GM12878 (cell line): ENCODE results near the gene CD93. TPM values are rescaled to one million over a fixed set of nuclear protein-coding genes. Genes with fewer than 3 reads are reported as not detected.

Experiments used
- ATAC-seq: fragments of 200-7000 bp; cut with Tn5 transposase; 3 replicates; pipeline ENCODE4 v1.9.1; 2020; ENCODE audit warnings: mild to moderate bottlenecking, moderate library complexity
- BruUV-seq: library from RNA; stranded (reverse); fragments of 400-500 nt; replicated peaks from 2 replicates; lab custom pipeline; 2021; lab: Mats Ljungman, UMichigan
- CTCF ChIA-PET: fragments of 300-600 bp; sonication (Branson Sonifier 250); formaldehyde crosslinking; extraction: SDS; loops from one replicate; lab custom pipeline; 2021; ENCODE audit warnings: inconsistent platforms; lab: Yijun Ruan, JAX
- POLR2A ChIA-PET: fragments of 350-600 bp; formaldehyde crosslinking; extraction: SDS; loops from one replicate; lab custom pipeline; 2021; ENCODE audit warnings: inconsistent platforms; lab: Charles Lee
- RAD21 ChIA-PET: fragments of 300-600 bp; sonication (Branson Sonifier 250); formaldehyde crosslinking; loops from one replicate; lab custom pipeline; 2023; ENCODE audit warnings: antibody characterized with exemption; ENCODE audit not compliant: unreplicated experiment; lab: Charles Lee
- SMC1A ChIA-PET: fragments of 300-600 bp; sonication (Branson Sonifier 250); formaldehyde crosslinking; loops from one replicate; lab custom pipeline; 2023; ENCODE audit not compliant: unreplicated experiment, uncharacterized antibody; lab: Charles Lee
- DNase-seq: peaks from one replicate; pipeline ENCODE4 v3.0.0-alpha.2; 2011; ENCODE audit warnings: low read depth, low spot score
- FAIRE-seq: peaks from 3 replicates; lab custom pipeline; 2011; peaks lifted over from hg19 to GRCh38; lab: Jason Lieb, UNC
- H2AFZ ChIP-seq: 2 replicates; pipeline ENCODE4 v1.6.0; 2011; ENCODE audit warnings: low read depth, low read length, control low read depth; ENCODE audit not compliant: control insufficient read depth
- H3K27ac ChIP-seq: 2 replicates; pipeline ENCODE4 v1.5.1; 2011; ENCODE audit warnings: control low read depth; ENCODE audit not compliant: control insufficient read depth, insufficient read depth
- H3K27me3 ChIP-seq, 2 experiments: replicated peaks in 1 of 2; 2 replicates each; pipeline versions ENCODE4 v1.6.0 to v1.6.1; 2011; ENCODE audit warnings: low read length in 1 of 2; ENCODE audit not compliant: control insufficient read depth in 2 of 2, insufficient read depth in 2 of 2
- H3K36me3 ChIP-seq, 2 experiments: 2 replicates each; pipeline ENCODE4 v1.5.1; 2011; ENCODE audit warnings: low read length in 1 of 2; ENCODE audit not compliant: control insufficient read depth in 2 of 2, insufficient read depth in 2 of 2
- H3K4me1 ChIP-seq: 2 replicates; pipeline ENCODE4 v1.6.1; 2011; ENCODE audit warnings: mild to moderate bottlenecking, low read length, moderate library complexity, mixed read lengths; ENCODE audit not compliant: control insufficient read depth, insufficient read depth
- H3K4me2 ChIP-seq: 2 replicates; pipeline ENCODE4 v1.6.0; 2011; ENCODE audit warnings: control low read depth; ENCODE audit not compliant: control insufficient read depth, insufficient read depth
- H3K4me3 ChIP-seq: fragments of 200-600 bp; sonication (generic); 2 replicates; pipeline ENCODE4 v1.5.1; 2016
- H3K79me2 ChIP-seq: 2 replicates; pipeline ENCODE4 v1.6.0; 2011; ENCODE audit warnings: low read length; ENCODE audit not compliant: control insufficient read depth, insufficient read depth
- H3K9ac ChIP-seq: 2 replicates; pipeline ENCODE4 v1.8.0; 2011; ENCODE audit warnings: low read length, control low read depth, mixed read lengths; ENCODE audit not compliant: control insufficient read depth, insufficient read depth
- H3K9me3 ChIP-seq: replicated peaks from 3 replicates; pipeline ENCODE4 v1.5.1; 2011; ENCODE audit warnings: mild to moderate bottlenecking, low read length; ENCODE audit not compliant: control insufficient read depth, insufficient read depth
- H4K20me1 ChIP-seq: 2 replicates; pipeline ENCODE4 v1.6.0; 2011; ENCODE audit not compliant: control insufficient read depth, insufficient read depth
- ATF7 ChIP-seq: fragments of 450-650 bp; IDR thresholded peaks from 2 replicates; pipeline ENCODE4 v1.6.1; 2016; ENCODE audit warnings: low read depth, mild to moderate bottlenecking
- CBX5 ChIP-seq: sonication (generic); IDR thresholded peaks from 2 replicates; pipeline ENCODE4 v1.6.1; 2016; ENCODE audit warnings: low read depth, moderate library complexity, mild to moderate bottlenecking, inconsistent platforms
- CREM ChIP-seq: IDR thresholded peaks from 2 replicates; pipeline ENCODE4 v1.6.1; 2014; ENCODE audit warnings: antibody characterized with exemption, low read depth
- IKZF2 ChIP-seq, 2 experiments: fragments of 450-650 bp; IDR thresholded peaks; 2 replicates each; pipeline ENCODE4 v1.6.1; 2017; ENCODE audit warnings: mild to moderate bottlenecking in 2 of 2, moderate library complexity in 2 of 2
- KAT2A ChIP-seq: conservative IDR thresholded peaks from 2 replicates; pipeline ENCODE4 v1.6.1; 2011; ENCODE audit warnings: low read depth, low read length; ENCODE audit not compliant: control insufficient read depth
- MYB ChIP-seq: fragments of 150-350 bp; IDR thresholded peaks from 2 replicates; pipeline ENCODE4 v1.6.1; 2014; ENCODE audit warnings: mild to moderate bottlenecking, low read depth, low read length, borderline replicate concordance
- NBN ChIP-seq: fragments of 450-650 bp; IDR thresholded peaks from 2 replicates; pipeline ENCODE4 v1.6.1; 2016
- NFIC ChIP-seq: IDR thresholded peaks from 2 replicates; pipeline ENCODE4 v1.6.1; 2012; ENCODE audit warnings: low read depth, mild to moderate bottlenecking, inconsistent platforms, low read length, moderate library complexity
- PML ChIP-seq: IDR thresholded peaks from 2 replicates; pipeline ENCODE4 v1.6.1; 2012; ENCODE audit warnings: low read length, inconsistent platforms
- SP1 ChIP-seq: IDR thresholded peaks from one replicate; pipeline ENCODE4 v1.6.1; 2011; ENCODE audit warnings: low read depth, low read length
- SREBF2 ChIP-seq: IDR thresholded peaks from 2 replicates; pipeline ENCODE4 v1.6.1; 2012; ENCODE audit warnings: mild to moderate bottlenecking, low read length
- ZBED1 ChIP-seq: IDR thresholded peaks from 2 replicates; pipeline ENCODE4 v1.6.1; 2016; ENCODE audit warnings: borderline replicate concordance
- WGBS: methylation state at CpG from one replicate; pipeline ENCODE4 v1.1.6; 2016; ENCODE audit warnings: low lambda C conversion rate; ENCODE audit not compliant: insufficient replicate concordance, insufficient coverage; ENCODE audit errors: missing lambda C conversion rate; 5-methylcytosine and 5-hydroxymethylcytosine counted together
- in situ Hi-C: fragments of 300-500 bp; cut with MboI; formaldehyde crosslinking; loops from 9 replicates; pipeline ENCODE4 v1.14.3; 2018; ENCODE audit warnings: mixed read lengths
- intact Hi-C: fragments of 100-400 bp; cut with micrococcal nuclease; formaldehyde crosslinking; loops from one replicate; pipeline ENCODE4 v1.14.2; 2022; ENCODE audit not compliant: unreplicated experiment
- polyA plus RNA-seq, 11 experiments: library from polyadenylated mRNA; depleted of rRNA in 4 of 11; unstranded in 6 of 11; stranded (reverse) in 5 of 11; fragments of >200 nt; fragmentation: Nextera tagmentation in 4 of 11; fragmentation: Illumina TruSeq in 1 of 11; extraction: Ambion mirVana in 4 of 11; extraction: Trizol in 1 of 11; gene quantifications; 1 replicate in 1 of 11; 2 replicates in 10 of 11; pipeline versions ENCODE4 v1.2.1 to v1.2.3, GENCODE V29; 2011 to 2016; ENCODE audit warnings: inconsistent platforms in 2 of 11, missing spikeins in 2 of 11, low read depth in 1 of 11
- total RNA-seq, 4 experiments: library from RNA; depleted of rRNA in 3 of 4; stranded (reverse); fragments of >200 nt in 3 of 4; fragmentation: Illumina TruSeq in 1 of 4; extraction: Trizol in 1 of 4; gene quantifications; 2 replicates each; pipeline versions ENCODE4 v1.2.1 to v1.2.3, GENCODE V29; 2013 to 2021
- TF ChIP-seq, protein P1 (sequence below): fragments of 450-650 bp; IDR thresholded peaks from 2 replicates; pipeline ENCODE4 v1.6.1; 2017; ENCODE audit warnings: antibody characterized with exemption, mild to moderate bottlenecking, moderate library complexity
- TF ChIP-seq, protein P2 (sequence below): fragments of 450-650 bp; formaldehyde crosslinking; IDR thresholded peaks from 2 replicates; pipeline ENCODE4 v1.4.0; 2020; ENCODE audit warnings: mild to moderate bottlenecking, moderate library complexity
- TF ChIP-seq, protein P3 (sequence below): IDR thresholded peaks from 2 replicates; pipeline ENCODE4 v1.6.1; 2012; ENCODE audit warnings: low read depth, low read length, improper control_type of control experiment
- TF ChIP-seq, protein P4 (sequence below), 3 experiments: IDR thresholded peaks in 2 of 3; conservative IDR thresholded peaks in 1 of 3; 2 replicates each; pipeline ENCODE4 v1.5.1; 2011; ENCODE audit warnings: low read depth in 3 of 3, low read length in 3 of 3, mild to moderate bottlenecking in 3 of 3, control low read depth in 2 of 3, moderate library complexity in 2 of 3, inconsistent platforms in 1 of 3, mixed read lengths in 1 of 3; ENCODE audit not compliant: control insufficient read depth in 2 of 3, insufficient read depth in 1 of 3; ENCODE audit errors: extremely low read depth in 1 of 3

The CD93 gene
- total and polyA plus RNA-seq, 10 of the 15 experiments (the other 5 are each of a cell fraction or from before 2014, with no cell fraction given), result 0.20 to 2.7 (median 0.92) TPM

DNA sequence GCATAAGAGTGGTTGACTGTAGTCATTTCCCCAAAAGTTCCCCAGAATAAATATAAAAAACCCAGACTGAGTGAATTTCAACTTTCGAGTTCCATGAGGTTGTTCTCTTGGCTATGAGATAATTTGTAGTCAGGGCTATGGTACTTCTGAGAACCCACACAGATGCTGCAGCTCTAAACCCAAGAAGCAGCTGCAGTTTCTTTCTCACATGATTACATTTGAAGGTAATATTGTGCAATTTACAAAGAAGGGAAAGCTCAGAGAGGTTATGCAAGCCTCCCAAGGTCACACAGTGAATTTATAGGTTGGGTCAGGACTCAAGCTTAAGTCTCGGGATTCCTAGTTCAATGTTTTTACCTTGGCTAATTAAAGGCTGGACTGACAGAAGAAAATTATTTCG lies 29.7 kb upstream of the CD93 start:
- no peak overlapping the region for H3K9ac ChIP-seq
- TF ChIP-seq, protein P1, sequence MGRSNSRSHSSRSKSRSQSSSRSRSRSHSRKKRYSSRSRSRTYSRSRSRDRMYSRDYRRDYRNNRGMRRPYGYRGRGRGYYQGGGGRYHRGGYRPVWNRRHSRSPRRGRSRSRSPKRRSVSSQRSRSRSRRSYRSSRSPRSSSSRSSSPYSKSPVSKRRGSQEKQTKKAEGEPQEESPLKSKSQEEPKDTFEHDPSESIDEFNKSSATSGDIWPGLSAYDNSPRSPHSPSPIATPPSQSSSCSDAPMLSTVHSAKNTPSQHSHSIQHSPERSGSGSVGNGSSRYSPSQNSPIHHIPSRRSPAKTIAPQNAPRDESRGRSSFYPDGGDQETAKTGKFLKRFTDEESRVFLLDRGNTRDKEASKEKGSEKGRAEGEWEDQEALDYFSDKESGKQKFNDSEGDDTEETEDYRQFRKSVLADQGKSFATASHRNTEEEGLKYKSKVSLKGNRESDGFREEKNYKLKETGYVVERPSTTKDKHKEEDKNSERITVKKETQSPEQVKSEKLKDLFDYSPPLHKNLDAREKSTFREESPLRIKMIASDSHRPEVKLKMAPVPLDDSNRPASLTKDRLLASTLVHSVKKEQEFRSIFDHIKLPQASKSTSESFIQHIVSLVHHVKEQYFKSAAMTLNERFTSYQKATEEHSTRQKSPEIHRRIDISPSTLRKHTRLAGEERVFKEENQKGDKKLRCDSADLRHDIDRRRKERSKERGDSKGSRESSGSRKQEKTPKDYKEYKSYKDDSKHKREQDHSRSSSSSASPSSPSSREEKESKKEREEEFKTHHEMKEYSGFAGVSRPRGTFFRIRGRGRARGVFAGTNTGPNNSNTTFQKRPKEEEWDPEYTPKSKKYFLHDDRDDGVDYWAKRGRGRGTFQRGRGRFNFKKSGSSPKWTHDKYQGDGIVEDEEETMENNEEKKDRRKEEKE, result no peak
- TF ChIP-seq SP1 (no peak), ZBED1 (peak; percentile 74; the same call in 1 of the 2 replicates), NFIC (peak; percentile 91), ATF7 (peak; percentile 57), KAT2A (no peak), CREM (peak; percentile 68), SREBF2 (no peak), MYB (no peak), IKZF2 (IDR thresholded peaks at IDR 0.05) (no peak), PML (no peak), CBX5 (0 out of 2 replicates have a peak, but pooled peaks have one; percentile 46), NBN (no peak)
- TF ChIP-seq, protein P2, sequence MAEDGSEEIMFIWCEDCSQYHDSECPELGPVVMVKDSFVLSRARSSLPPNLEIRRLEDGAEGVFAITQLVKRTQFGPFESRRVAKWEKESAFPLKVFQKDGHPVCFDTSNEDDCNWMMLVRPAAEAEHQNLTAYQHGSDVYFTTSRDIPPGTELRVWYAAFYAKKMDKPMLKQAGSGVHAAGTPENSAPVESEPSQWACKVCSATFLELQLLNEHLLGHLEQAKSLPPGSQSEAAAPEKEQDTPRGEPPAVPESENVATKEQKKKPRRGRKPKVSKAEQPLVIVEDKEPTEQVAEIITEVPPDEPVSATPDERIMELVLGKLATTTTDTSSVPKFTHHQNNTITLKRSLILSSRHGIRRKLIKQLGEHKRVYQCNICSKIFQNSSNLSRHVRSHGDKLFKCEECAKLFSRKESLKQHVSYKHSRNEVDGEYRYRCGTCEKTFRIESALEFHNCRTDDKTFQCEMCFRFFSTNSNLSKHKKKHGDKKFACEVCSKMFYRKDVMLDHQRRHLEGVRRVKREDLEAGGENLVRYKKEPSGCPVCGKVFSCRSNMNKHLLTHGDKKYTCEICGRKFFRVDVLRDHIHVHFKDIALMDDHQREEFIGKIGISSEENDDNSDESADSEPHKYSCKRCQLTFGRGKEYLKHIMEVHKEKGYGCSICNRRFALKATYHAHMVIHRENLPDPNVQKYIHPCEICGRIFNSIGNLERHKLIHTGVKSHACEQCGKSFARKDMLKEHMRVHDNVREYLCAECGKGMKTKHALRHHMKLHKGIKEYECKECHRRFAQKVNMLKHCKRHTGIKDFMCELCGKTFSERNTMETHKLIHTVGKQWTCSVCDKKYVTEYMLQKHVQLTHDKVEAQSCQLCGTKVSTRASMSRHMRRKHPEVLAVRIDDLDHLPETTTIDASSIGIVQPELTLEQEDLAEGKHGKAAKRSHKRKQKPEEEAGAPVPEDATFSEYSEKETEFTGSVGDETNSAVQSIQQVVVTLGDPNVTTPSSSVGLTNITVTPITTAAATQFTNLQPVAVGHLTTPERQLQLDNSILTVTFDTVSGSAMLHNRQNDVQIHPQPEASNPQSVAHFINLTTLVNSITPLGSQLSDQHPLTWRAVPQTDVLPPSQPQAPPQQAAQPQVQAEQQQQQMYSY (CRISPR knock-in tag), result no peak
- TF ChIP-seq, protein P3, sequence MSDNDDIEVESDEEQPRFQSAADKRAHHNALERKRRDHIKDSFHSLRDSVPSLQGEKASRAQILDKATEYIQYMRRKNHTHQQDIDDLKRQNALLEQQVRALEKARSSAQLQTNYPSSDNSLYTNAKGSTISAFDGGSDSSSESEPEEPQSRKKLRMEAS, result no peak
- TF ChIP-seq, protein P4, sequence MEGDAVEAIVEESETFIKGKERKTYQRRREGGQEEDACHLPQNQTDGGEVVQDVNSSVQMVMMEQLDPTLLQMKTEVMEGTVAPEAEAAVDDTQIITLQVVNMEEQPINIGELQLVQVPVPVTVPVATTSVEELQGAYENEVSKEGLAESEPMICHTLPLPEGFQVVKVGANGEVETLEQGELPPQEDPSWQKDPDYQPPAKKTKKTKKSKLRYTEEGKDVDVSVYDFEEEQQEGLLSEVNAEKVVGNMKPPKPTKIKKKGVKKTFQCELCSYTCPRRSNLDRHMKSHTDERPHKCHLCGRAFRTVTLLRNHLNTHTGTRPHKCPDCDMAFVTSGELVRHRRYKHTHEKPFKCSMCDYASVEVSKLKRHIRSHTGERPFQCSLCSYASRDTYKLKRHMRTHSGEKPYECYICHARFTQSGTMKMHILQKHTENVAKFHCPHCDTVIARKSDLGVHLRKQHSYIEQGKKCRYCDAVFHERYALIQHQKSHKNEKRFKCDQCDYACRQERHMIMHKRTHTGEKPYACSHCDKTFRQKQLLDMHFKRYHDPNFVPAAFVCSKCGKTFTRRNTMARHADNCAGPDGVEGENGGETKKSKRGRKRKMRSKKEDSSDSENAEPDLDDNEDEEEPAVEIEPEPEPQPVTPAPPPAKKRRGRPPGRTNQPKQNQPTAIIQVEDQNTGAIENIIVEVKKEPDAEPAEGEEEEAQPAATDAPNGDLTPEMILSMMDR (IDR thresholded peaks at IDR 0.05 in 2 of 3, conservative IDR thresholded peaks at IDR 0.05 in 1 of 3; ENCODE audit: control insufficient read depth in 2 of 3, extremely low read depth in 1 of 3, insufficient read depth in 1 of 3, low read depth in 3 of 3, low read length in 3 of 3), result no peak

More for the DNA sequence above, 29.7 kb upstream of the CD93 start:
- Histone ChIP-seq H3K27ac (no peak overlapping the region), H2AFZ (no peak overlapping the region), H3K9me3 (no peaks in the 10 kb centered on the region), H3K79me2 (no peaks in the 10 kb centered on the region), H3K36me3 (no peaks in the 10 kb centered on the region), H4K20me1 (no peaks in the 10 kb centered on the region), H3K27me3 (no peaks in the 10 kb centered on the region; a peak in 2 of 4 replicates), H3K4me3 (no peak overlapping the region), H3K4me1 (peaks cover 27% of the 10 kb centered on the region), H3K4me2 (no peak overlapping the region)
- FAIRE-seq (no peak), ATAC-seq (peak; percentile 60), DNase-seq (peak; percentile 33)
- intact Hi-C loops (no loop called here), in situ Hi-C loops (loop anchor here (5.0 kb wide), 1 partner anchor 36 kb away; no protein-coding TSS in a partner anchor)
- CTCF ChIA-PET, result interaction anchor here (0.8 to 2.4 kb wide), 7 partner anchors 10 to 85 kb away, joined by 3 to 13 read pairs (median 5); partner anchors contain the start of gene CD93
- SMC1A ChIA-PET, result interaction anchor here (0.7 to 4.1 kb wide), 19 partner anchors 10 to 120 kb away, joined by 3 to 21 read pairs (median 4); partner anchors contain the start of gene CD93
- POLR2A ChIA-PET, result interaction anchor here (0.5 to 2.3 kb wide), 5 partner anchors 10 to 870 kb away, joined by 3 to 11 read pairs (median 4); no protein-coding TSS in a partner anchor
- RAD21 ChIA-PET, result interaction anchor here (1.0 to 4.2 kb wide), 13 partner anchors 9 to 196 kb away, joined by 3 to 22 read pairs (median 5); no protein-coding TSS in a partner anchor
- 12% methylated on average over 3 of the region's 3 CpGs for WGBS
- BruUV-seq, result no TSS peak
